ENCODE measurements around the gene RAP1GDS1. TPM values are rescaled to one million over a fixed set of nuclear protein-coding genes. Genes with fewer than 3 reads are reported as not detected.
"Not testable (repeated sequence)": the region's sequence is repeated elsewhere in the genome, so short reads cannot be mapped to it uniquely, and the experiment has no call there.

RAP1GDS1 gene
- total RNA-seq, 2 donors from 2014 or later, result 34.0 to 37.9 TPM

DNA sequence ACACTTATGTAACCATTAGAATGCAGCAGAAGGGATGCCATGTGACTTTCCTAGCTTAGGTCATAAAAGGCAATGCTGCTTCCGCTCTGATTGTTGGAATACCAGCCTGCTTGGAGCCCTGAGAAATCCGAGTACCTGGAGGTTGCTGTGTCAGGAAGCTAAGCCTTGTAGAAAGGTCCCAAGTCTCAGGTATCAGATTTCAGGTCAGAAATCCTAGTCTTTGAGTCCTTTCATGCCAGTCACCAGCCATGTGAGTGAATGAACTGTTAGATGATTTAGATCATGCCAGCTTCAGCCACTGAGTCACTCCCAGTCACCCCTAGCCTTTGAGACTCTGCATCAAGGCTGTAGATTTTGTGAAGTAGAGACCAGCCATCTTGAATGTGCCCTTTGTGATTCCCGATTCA is 23.5 kb downstream of the RAP1GDS1 start:
- Histone ChIP-seq H3K27me3 (ENCODE audit: control insufficient read depth, insufficient read depth, low read length, poor library complexity, severe bottlenecking) (no peaks in the 10 kb centered on the region), H3K36me3 (ENCODE audit: control insufficient read depth, insufficient read depth, low read length) (no peaks in the 10 kb centered on the region), H3K4me1 (ENCODE audit: control insufficient read depth, insufficient read depth, low read length) (peaks cover 6% of the 10 kb centered on the region), H3K9ac (ENCODE audit: extremely low read depth, low read length, poor library complexity, severe bottlenecking) (no peak overlapping the region), H3K27ac (ENCODE audit: low read depth, low read length) (no peak overlapping the region), H3K9me3 (ENCODE audit: control insufficient read depth, low read length) (no peaks in the 10 kb centered on the region), H3K4me3 (ENCODE audit: low read length) (no peak overlapping the region)
- Mint-ChIP-seq H3K4me3 (no peak overlapping the region), H3K36me3 (ENCODE audit: low read depth) (peaks cover 4% of the 10 kb centered on the region), H3K27me3 (ENCODE audit: insufficient read depth) (no peaks in the 10 kb centered on the region), H3K27ac (peak overlapping the region; percentile 1), H3K9me3 (peaks cover 11% of the 10 kb centered on the region), H3K4me1 (peaks cover 12% of the 10 kb centered on the region)
- 67 to 77% methylated on average over 3 of the region's 3 CpGs for WGBS, 2 experiments (ENCODE audit: insufficient coverage in 1 of 2, insufficient read length in 1 of 2)
- TF ChIP-seq, protein P1, sequence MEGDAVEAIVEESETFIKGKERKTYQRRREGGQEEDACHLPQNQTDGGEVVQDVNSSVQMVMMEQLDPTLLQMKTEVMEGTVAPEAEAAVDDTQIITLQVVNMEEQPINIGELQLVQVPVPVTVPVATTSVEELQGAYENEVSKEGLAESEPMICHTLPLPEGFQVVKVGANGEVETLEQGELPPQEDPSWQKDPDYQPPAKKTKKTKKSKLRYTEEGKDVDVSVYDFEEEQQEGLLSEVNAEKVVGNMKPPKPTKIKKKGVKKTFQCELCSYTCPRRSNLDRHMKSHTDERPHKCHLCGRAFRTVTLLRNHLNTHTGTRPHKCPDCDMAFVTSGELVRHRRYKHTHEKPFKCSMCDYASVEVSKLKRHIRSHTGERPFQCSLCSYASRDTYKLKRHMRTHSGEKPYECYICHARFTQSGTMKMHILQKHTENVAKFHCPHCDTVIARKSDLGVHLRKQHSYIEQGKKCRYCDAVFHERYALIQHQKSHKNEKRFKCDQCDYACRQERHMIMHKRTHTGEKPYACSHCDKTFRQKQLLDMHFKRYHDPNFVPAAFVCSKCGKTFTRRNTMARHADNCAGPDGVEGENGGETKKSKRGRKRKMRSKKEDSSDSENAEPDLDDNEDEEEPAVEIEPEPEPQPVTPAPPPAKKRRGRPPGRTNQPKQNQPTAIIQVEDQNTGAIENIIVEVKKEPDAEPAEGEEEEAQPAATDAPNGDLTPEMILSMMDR (conservative IDR thresholded peaks at IDR 0.05), result no peak
- DNase-seq, result peak; percentile 76

DNA sequence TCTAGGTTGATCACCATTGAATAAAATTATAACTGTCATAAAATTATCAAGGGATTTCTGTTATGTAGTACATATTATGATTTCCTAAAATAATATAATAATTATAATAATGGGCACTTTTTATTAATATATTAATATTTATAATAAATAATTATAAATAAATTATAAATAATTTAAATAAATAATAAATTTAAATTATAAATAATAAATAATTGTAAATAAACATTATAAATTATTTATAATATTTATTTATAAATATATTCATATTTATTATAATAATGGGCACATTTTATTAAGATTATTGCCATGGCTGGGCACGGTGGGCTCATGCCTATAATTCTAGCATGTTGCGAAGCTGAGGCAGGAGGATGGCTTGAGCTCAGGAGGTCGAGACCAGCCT is 24.5 kb downstream of the RAP1GDS1 start:
- no peaks in the 10 kb centered on the region for H3K27me3 ChIP-seq (ENCODE audit: control insufficient read depth, insufficient read depth, low read length, poor library complexity, severe bottlenecking)
- TF ChIP-seq, protein P1 (conservative IDR thresholded peaks at IDR 0.05), result no peak

DNA sequence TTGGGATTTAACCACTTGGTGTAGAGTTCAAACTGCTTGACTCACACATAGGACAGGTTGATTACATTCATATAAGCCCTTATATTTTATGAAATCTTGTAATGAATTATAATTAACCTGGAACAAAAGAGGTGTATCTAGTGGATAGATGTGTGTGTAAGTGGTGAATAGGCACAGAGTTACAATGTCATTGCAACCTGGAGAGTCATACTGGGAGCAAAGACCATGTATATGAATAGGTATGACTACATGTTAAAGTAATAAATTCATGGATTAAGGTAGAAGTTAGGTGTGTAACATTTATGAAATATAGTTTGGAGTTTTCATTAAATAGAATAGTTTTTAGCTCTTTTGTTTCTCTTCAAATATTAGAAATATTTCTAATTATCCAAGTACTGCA is 26.1 kb downstream of the RAP1GDS1 start:
- Histone ChIP-seq H3K4me1 (ENCODE audit: control insufficient read depth, insufficient read depth, low read length) (peaks cover 6% of the 10 kb centered on the region), H3K4me3 (ENCODE audit: low read length) (no peak overlapping the region), H3K27ac (ENCODE audit: low read depth, low read length) (no peak overlapping the region), H3K9me3 (ENCODE audit: control insufficient read depth, low read length) (no peaks in the 10 kb centered on the region), H3K27me3 (ENCODE audit: control insufficient read depth, insufficient read depth, low read length, poor library complexity, severe bottlenecking) (no peaks in the 10 kb centered on the region), H3K9ac (ENCODE audit: extremely low read depth, low read length, poor library complexity, severe bottlenecking) (no peak overlapping the region), H3K36me3 (ENCODE audit: control insufficient read depth, insufficient read depth, low read length) (no peaks in the 10 kb centered on the region)
- H3K27me3 Mint-ChIP-seq (ENCODE audit: insufficient read depth), result no peaks in the 10 kb centered on the region
- H3K4me3 Mint-ChIP-seq, result no peak overlapping the region
- H3K27ac Mint-ChIP-seq, result no peak overlapping the region
- TF ChIP-seq, protein P1 (conservative IDR thresholded peaks at IDR 0.05), result no peak
- H3K36me3 Mint-ChIP-seq (ENCODE audit: low read depth), result peaks cover 4% of the 10 kb centered on the region
- H3K9me3 Mint-ChIP-seq, result no peaks in the 10 kb centered on the region
- no peak for DNase-seq
- H3K4me1 Mint-ChIP-seq, result peaks cover 18% of the 10 kb centered on the region

More for the DNA sequence above, 24.5 kb downstream of the RAP1GDS1 start:
- WGBS, 2 experiments (ENCODE audit: insufficient coverage in 1 of 2, insufficient read length in 1 of 2), result 90 to 96% methylated on average over 3 of the region's 3 CpGs
- peaks cover 16% of the 10 kb centered on the region for H3K4me1 Mint-ChIP-seq
- no peak overlapping the region for H3K27ac ChIP-seq (ENCODE audit: low read depth, low read length)
- H3K36me3 Mint-ChIP-seq (ENCODE audit: low read depth), result peaks cover 4% of the 10 kb centered on the region
- H3K4me3 ChIP-seq (ENCODE audit: low read length), result no peak overlapping the region
- H3K4me3 Mint-ChIP-seq, result no peak overlapping the region
- no peaks in the 10 kb centered on the region for H3K36me3 ChIP-seq (ENCODE audit: control insufficient read depth, insufficient read depth, low read length)
- DNase-seq, result no peak
- H3K4me1 ChIP-seq (ENCODE audit: control insufficient read depth, insufficient read depth, low read length), result peaks cover 6% of the 10 kb centered on the region
- H3K27ac Mint-ChIP-seq, result no peak overlapping the region
- H3K9ac ChIP-seq (ENCODE audit: extremely low read depth, low read length, poor library complexity, severe bottlenecking), result no peak overlapping the region
- peaks cover 5% of the 10 kb centered on the region for H3K9me3 Mint-ChIP-seq
- no peaks in the 10 kb centered on the region for H3K9me3 ChIP-seq (ENCODE audit: control insufficient read depth, low read length)
- H3K27me3 Mint-ChIP-seq (ENCODE audit: insufficient read depth), result no peaks in the 10 kb centered on the region

DNA sequence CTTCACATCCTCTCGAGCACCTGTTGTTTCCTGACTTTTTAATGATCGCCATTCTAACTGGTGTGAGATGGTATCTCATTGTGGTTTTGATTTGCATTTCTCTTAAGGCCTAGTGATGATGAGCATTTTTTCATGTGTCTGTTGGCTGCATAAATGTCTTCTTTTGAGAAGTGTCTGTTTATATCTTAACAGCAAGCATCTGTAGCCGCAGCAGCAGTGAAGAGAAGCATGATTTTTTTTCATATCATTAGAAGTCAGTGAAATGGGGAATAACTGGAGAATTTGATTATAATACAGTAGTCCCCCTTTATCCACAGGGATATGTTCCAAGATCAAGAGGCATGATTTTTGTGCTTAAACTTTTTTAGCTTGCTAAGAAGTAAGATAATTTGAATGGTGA is 27.5 kb downstream of the RAP1GDS1 start:
- H3K4me1 Mint-ChIP-seq, result peaks cover 19% of the 10 kb centered on the region
- WGBS, 2 experiments (ENCODE audit: insufficient coverage in 1 of 2, insufficient read length in 1 of 2), result 80 to 100% methylated on average over 1 to 3 of the region's 3 CpGs
- not testable (repeated sequence) for H3K36me3 Mint-ChIP-seq (ENCODE audit: low read depth); H3K27me3 ChIP-seq (ENCODE audit: control insufficient read depth, insufficient read depth, low read length, poor library complexity, severe bottlenecking); H3K9me3 ChIP-seq (ENCODE audit: control insufficient read depth, low read length); H3K4me3 Mint-ChIP-seq; H3K9ac ChIP-seq (ENCODE audit: extremely low read depth, low read length, poor library complexity, severe bottlenecking); H3K27ac Mint-ChIP-seq; DNase-seq; H3K9me3 Mint-ChIP-seq; H3K4me3 ChIP-seq (ENCODE audit: low read length); H3K27ac ChIP-seq (ENCODE audit: low read depth, low read length); H3K27me3 Mint-ChIP-seq (ENCODE audit: insufficient read depth); H3K36me3 ChIP-seq (ENCODE audit: control insufficient read depth, insufficient read depth, low read length); H3K4me1 ChIP-seq (ENCODE audit: control insufficient read depth, insufficient read depth, low read length)
